ENCODE measurements around the gene PADI6.

Gene PADI6

DNA sequence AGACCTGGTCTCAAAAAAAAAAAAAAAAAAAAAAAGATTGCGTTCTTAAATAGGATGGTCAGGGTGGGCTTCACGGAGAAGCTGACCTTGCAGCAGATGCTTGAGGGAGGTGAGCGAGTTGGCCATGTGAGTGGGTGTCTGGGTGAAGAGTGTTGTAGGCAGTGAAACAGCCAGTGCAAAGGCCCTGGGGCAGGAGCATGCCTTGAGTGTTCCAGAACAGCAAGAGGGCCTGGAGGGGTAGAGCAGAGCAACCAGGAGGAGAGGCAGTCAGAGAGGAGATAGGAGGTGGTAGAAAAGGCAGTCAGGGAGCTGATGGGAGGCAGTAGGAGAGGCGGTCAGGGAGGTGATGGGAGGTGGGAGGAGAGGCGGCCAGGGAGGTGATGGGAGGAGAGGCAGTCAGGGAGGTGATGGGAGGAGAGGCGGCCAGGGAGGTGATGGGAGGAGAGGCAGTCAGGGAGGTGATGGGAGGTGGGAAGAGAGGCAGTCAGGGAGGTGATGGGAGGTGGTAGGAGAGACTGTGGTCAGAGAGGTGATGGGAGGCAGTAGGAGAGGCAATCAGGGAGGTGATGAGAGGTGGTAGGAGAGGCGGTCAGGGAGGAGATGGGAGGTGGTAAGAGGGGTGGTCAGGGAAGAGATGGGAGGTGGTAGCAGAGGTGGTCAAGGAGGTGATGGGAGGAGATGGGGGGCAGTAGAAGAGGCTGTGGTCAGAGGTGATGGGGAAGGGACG lies 20.2 kb upstream of the PADI6 start:
- Histone ChIP-seq H3K4me3 (no peak overlapping the region), H3K27ac (no peak overlapping the region), H3K9me3 (no peaks in the 10 kb centered on the region), H3K4me1 (no peaks in the 10 kb centered on the region), H3K27me3 (peaks cover 0 to 67% of the 10 kb centered on the region in 2 donors), H3K36me3 (no peaks in the 10 kb centered on the region)
- TF ChIP-seq, protein P1, sequence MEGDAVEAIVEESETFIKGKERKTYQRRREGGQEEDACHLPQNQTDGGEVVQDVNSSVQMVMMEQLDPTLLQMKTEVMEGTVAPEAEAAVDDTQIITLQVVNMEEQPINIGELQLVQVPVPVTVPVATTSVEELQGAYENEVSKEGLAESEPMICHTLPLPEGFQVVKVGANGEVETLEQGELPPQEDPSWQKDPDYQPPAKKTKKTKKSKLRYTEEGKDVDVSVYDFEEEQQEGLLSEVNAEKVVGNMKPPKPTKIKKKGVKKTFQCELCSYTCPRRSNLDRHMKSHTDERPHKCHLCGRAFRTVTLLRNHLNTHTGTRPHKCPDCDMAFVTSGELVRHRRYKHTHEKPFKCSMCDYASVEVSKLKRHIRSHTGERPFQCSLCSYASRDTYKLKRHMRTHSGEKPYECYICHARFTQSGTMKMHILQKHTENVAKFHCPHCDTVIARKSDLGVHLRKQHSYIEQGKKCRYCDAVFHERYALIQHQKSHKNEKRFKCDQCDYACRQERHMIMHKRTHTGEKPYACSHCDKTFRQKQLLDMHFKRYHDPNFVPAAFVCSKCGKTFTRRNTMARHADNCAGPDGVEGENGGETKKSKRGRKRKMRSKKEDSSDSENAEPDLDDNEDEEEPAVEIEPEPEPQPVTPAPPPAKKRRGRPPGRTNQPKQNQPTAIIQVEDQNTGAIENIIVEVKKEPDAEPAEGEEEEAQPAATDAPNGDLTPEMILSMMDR (IDR thresholded peaks at IDR 0.05): no peak
- intact Hi-C loops (cut with DNase I; ENCODE audit: low total_unique reads): no loop called here
- no peak for DNase-seq

DNA sequence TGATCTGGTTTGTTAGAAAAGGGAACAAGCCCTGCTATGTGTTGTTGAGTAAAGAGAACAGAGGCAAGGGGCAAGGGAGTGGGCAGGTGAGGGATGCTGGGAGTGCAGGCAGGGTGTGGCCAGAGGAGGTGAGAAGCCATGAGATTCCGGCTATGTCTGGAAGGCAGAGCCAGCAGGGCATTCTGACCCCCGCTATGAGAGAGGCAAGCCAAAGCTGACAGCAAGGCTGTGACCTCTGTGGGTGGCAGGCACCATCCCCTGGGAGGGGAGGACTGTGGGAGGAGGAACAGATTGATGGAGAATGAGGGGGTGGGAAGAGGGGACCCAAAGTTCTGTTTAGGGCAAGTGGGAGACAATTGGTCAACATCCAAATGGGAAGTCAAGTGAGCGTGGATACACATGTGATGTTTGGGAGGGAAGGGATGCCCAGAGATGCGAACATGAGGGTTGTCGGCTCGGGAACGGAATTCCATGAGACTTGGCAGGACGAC lies 19.5 kb upstream of the PADI6 start:
- Histone ChIP-seq H3K27ac (no peak overlapping the region), H3K9me3 (no peaks in the 10 kb centered on the region), H3K27me3 (peaks cover 0 to 67% of the 10 kb centered on the region in 2 donors), H3K4me3 (no peak overlapping the region), H3K36me3 (no peaks in the 10 kb centered on the region), H3K4me1 (no peaks in the 10 kb centered on the region)
- no peak for DNase-seq
- TF ChIP-seq, protein P1 (IDR thresholded peaks at IDR 0.05): no peak
- intact Hi-C loops (cut with DNase I; ENCODE audit: low total_unique reads): no loop called here

DNA sequence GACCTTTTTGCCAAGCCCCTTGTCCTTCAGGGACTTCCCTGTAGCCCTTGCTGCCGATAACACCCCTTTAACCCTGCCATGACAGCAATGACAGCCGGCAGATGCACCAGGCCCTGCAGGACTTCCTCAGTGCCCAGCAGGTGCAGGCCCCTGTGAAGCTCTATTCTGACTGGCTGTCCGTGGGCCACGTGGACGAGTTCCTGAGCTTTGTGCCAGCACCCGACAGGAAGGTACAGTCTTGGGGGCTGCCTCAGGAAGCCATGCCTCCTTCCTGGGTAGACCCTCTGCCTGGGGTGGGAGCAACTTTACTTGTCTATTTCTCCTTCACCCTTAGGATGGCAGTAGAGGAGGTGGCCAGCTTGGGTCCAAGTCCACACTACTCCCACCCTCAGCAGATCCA lies 16.1 kb upstream of the PADI6 start:
- Histone ChIP-seq H3K27ac (no peak overlapping the region), H3K36me3 (no peaks in the 10 kb centered on the region), H3K9me3 (no peaks in the 10 kb centered on the region), H3K4me3 (no peak overlapping the region), H3K4me1 (no peaks in the 10 kb centered on the region), H3K27me3 (peaks cover 0 to 63% of the 10 kb centered on the region in 2 donors)
- intact Hi-C loops (cut with DNase I; ENCODE audit: low total_unique reads): no loop called here
- TF ChIP-seq, protein P1 (IDR thresholded peaks at IDR 0.05): no peak
- no peak for DNase-seq

DNA sequence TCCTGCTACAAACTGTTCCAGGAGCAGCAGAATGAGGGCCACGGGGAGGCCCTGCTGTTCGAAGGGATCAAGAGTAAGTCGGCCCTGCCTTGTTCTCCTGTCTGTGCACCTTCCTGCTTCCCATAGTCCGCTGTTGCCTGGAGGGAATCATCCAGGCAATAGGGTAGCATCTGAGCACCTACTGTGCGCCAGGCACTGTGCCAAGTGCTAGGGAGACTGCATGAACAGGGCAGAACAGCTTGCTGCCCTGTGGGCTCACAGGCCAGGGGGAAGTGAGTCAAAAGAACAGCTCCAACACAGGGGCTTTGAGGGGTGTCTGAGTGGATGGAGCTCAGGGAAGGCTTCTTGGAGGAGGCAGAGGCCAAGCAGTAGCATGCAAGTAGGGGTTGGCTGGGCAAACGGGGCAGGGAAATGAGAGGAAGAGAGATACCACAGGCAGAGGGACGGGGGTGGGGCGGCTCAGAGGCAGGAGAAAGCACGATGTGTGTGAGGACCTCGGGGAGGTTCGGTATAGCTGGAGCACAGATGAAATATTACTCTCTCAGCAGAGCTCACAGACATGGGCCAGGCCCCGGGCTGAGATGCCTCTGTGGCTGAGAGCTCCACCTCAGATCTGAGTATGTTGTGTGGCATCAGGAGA lies 15.5 kb upstream of the PADI6 start:
- intact Hi-C loops (cut with DNase I; ENCODE audit: low total_unique reads): no loop called here
- H3K9me3 ChIP-seq: no peaks in the 10 kb centered on the region
- no peaks in the 10 kb centered on the region for H3K4me1 ChIP-seq
- no peak overlapping the region for H3K4me3 ChIP-seq
- H3K36me3 ChIP-seq: no peaks in the 10 kb centered on the region
- H3K27ac ChIP-seq: no peak overlapping the region
- TF ChIP-seq, protein P1 (IDR thresholded peaks at IDR 0.05): no peak
- peaks cover 0 to 63% of the 10 kb centered on the region in 2 donors for H3K27me3 ChIP-seq
- DNase-seq: no peak

DNA sequence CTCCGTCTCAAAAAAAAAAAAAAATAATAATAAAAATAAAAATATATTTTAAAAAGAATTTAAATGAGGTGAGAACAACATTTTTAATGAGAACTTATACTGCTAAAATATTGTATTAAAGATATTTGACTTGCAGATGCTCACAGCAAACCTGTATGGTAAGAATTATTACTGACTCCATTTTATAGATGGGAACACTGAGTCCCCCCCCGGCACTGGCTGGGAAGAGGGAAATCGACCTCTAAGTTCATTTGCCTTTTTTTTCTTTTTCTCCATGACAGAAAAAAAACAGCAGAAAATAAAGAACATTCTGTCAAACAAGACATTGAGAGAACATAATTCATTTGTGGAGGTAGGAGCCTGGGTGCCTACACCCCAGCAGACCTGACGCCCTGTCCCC lies 13.4 kb upstream of the PADI6 start:
- Histone ChIP-seq H3K4me3 (no peak overlapping the region), H3K4me1 (no peaks in the 10 kb centered on the region), H3K27ac (no peak overlapping the region), H3K27me3 (peaks cover 0 to 58% of the 10 kb centered on the region in 2 donors), H3K36me3 (no peaks in the 10 kb centered on the region), H3K9me3 (no peaks in the 10 kb centered on the region)
- TF ChIP-seq, protein P1 (IDR thresholded peaks at IDR 0.05): no peak
- intact Hi-C loops (cut with DNase I; ENCODE audit: low total_unique reads): no loop called here
- DNase-seq: no peak
